ENCODE results near the gene KLHL40.

The KLHL40 gene

DNA sequence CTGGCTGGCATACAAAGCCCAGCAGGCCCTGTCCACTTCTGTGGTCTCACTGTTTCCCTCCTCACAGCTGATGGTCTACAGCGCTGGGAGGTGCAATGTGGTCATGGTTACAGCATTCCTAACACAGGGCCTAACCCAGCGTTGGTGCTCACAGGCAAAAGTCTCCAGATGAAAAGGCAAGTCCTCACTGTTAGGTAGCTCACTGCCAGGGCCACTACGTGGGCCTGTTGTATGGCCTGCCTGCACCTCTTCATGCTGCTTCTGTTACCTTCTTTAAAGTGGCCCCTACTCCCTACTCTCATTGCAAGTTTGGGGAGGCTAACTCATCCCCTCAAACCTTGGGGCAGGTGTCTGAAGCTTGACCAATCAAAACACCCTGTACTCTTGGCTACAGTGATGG lies 56.5 kb downstream of the KLHL40 start:
- no peak for DNase-seq (ENCODE audit: low read depth)

Data from stimulated activated CD8-positive, alpha-beta memory T cell treated with anti-CD3 and anti-CD28 coated beads, Interleukin-12 subunit alpha, Interleukin-12 subunit beta, amount 100 ng/mL, for 1 hour (primary cell).